ENCODE measurements around the gene PSMD8. TPM values are rescaled to one million over a fixed set of nuclear protein-coding genes. Genes with fewer than 3 reads are reported as not detected.
"Not testable (repeated sequence)": the region's sequence is repeated elsewhere in the genome, so short reads cannot be mapped to it uniquely, and the experiment has no call there.

The PSMD8 gene
- polyA plus RNA-seq, 4 donors = 133 to 182 (median 148) TPM

GRCh38 chr19:38421856-38422255, 47.5 kb downstream of the PSMD8 start:
- Histone ChIP-seq H3K27me3 (ENCODE audit: control insufficient read depth in 3 of 3, insufficient read depth in 3 of 3, low read length in 3 of 3) (peaks cover 0 to 14% (median 0%) of the 10 kb centered on the region in 3 donors), H3K4me1 (ENCODE audit: control insufficient read depth in 3 of 3, insufficient read depth in 2 of 3, low read depth in 1 of 3, low read length in 2 of 3) (peaks cover 0 to 11% (median 3%) of the 10 kb centered on the region in 3 donors), H3K36me3 (ENCODE audit: control insufficient read depth in 3 of 3, insufficient read depth in 2 of 3, low read depth in 1 of 3, low read length in 3 of 3) (no peaks in the 10 kb centered on the region), H3K9me3 (ENCODE audit: control insufficient read depth in 2 of 2, insufficient read depth in 1 of 2, low read depth in 1 of 2, low read length in 1 of 2) (no peaks in the 10 kb centered on the region), H3K4me3 (ENCODE audit: low read depth in 1 of 3, low read length in 3 of 3) (no peak overlapping the region), H3K27ac (ENCODE audit: low read depth in 1 of 3, low read length in 2 of 3) (no peak overlapping the region)
- FAIRE-seq (no peak), DNase-seq (no peak)
- WGBS, 3 donors = 74 to 81% (median 77%) methylated on average over 14 of the region's 14 CpGs

DNA sequence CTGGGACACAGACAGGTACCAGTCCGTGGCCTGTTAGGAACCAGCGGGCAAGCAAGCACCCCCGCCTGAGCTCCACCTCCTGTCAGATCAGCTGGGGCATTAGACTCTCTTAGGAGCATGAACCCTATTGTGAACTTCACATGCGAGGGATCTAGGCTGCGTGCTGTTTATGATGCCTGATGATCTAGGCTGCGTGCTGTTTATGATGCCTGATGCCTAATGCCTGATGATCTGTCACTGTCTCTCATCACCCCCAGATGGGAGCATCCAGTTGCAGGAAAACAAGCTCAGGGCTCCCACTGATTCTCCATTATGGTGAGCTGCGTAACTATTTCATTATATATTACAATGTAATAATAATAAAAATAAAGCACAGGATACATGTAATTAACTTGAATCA, 48.1 kb downstream of the PSMD8 start:
- H3K9me3 ChIP-seq (ENCODE audit: control insufficient read depth in 2 of 2, insufficient read depth in 1 of 2, low read depth in 1 of 2, low read length in 1 of 2) = no peaks in the 10 kb centered on the region
- H3K4me3 ChIP-seq (ENCODE audit: low read depth in 1 of 3, low read length in 3 of 3) = no peak overlapping the region
- H3K27me3 ChIP-seq (ENCODE audit: control insufficient read depth in 3 of 3, insufficient read depth in 3 of 3, low read length in 3 of 3) = peaks cover 0 to 14% (median 0%) of the 10 kb centered on the region in 3 donors
- FAIRE-seq (no peak), DNase-seq (no peak)
- no peak overlapping the region for H3K27ac ChIP-seq (ENCODE audit: low read depth in 1 of 3, low read length in 2 of 3)
- H3K4me1 ChIP-seq (ENCODE audit: control insufficient read depth in 3 of 3, insufficient read depth in 2 of 3, low read depth in 1 of 3, low read length in 2 of 3) = peaks cover 0 to 11% (median 3%) of the 10 kb centered on the region in 3 donors
- whole genome bisulfite sequencing, 3 donors = 59 to 80% (median 78%) methylated on average over 7 of the region's 7 CpGs
- H3K36me3 ChIP-seq (ENCODE audit: control insufficient read depth in 3 of 3, insufficient read depth in 2 of 3, low read depth in 1 of 3, low read length in 3 of 3) = no peaks in the 10 kb centered on the region

DNA sequence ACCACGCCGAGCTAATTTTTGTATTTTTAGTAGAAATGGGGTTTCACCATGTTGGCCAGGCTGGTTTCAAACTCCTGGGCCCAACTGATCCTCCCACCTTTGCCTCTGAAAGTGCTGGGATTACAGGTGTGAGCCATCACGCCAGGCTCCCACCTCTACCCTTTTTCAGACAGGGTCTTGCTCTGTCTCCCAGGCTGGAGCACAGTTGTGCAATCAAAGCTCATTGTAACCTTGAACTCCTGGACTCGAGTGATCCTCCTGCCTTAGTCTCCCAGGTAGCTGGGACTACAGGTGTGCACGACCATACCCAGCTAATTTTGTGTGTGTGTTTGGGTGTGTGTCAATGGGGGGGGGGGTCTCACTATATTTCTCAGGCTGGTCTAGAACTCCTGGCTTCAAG, 49.9 kb downstream of the PSMD8 start:
- H3K4me1 ChIP-seq (ENCODE audit: control insufficient read depth in 3 of 3, insufficient read depth in 2 of 3, low read depth in 1 of 3, low read length in 2 of 3) = no peaks in the 10 kb centered on the region
- H3K27ac ChIP-seq (ENCODE audit: low read depth in 1 of 3, low read length in 2 of 3) = no peak overlapping the region
- peaks cover 0 to 18% (median 0%) of the 10 kb centered on the region in 3 donors for H3K27me3 ChIP-seq (ENCODE audit: control insufficient read depth in 3 of 3, insufficient read depth in 3 of 3, low read length in 3 of 3)
- H3K4me3 ChIP-seq (ENCODE audit: low read depth in 1 of 3, low read length in 3 of 3) = no peak overlapping the region
- no peak for FAIRE-seq
- no peaks in the 10 kb centered on the region for H3K9me3 ChIP-seq (ENCODE audit: control insufficient read depth in 2 of 2, insufficient read depth in 1 of 2, low read depth in 1 of 2, low read length in 1 of 2)
- DNase-seq = no peak
- 42 to 80% (median 54%) methylated on average over 3 to 5 of the region's 5 CpGs for WGBS, 3 donors
- H3K36me3 ChIP-seq (ENCODE audit: control insufficient read depth in 3 of 3, insufficient read depth in 2 of 3, low read depth in 1 of 3, low read length in 3 of 3) = no peaks in the 10 kb centered on the region

DNA sequence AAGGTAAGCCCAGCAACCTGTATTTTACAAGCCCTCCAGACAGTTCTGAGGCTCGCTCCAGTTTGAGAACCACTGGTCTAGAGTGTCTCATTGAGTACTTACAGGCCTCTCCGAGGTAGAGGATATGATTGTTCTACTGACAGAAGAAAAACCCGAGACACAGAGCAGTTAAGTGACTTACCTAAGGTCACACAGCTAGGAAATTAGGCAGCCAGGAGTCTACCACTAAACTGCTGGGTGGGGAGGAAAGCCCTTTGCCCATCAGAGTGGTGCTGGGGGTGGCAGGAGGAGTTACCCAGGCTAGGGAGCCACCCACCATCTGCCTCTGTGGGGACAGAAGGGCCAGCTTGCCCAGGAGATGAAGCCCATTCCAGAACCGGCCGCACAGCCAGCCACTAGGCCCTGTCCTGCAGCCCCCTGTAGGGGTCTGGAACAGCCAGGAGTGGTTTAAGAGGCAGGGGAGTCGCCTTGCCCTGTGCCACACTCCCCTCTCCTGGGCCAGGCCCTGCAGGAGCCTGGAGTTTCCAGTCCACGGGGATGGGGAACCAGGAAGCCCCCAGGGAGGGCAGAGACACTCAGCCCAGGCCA, 50.9 kb downstream of the PSMD8 start:
- H3K36me3 ChIP-seq (ENCODE audit: control insufficient read depth in 3 of 3, insufficient read depth in 2 of 3, low read depth in 1 of 3, low read length in 3 of 3) = no peaks in the 10 kb centered on the region
- FAIRE-seq = no peak
- no peaks in the 10 kb centered on the region for H3K4me1 ChIP-seq (ENCODE audit: control insufficient read depth in 3 of 3, insufficient read depth in 2 of 3, low read depth in 1 of 3, low read length in 2 of 3)
- no peak for DNase-seq
- H3K27me3 ChIP-seq (ENCODE audit: control insufficient read depth in 3 of 3, insufficient read depth in 3 of 3, low read length in 3 of 3) = peaks cover 0 to 18% (median 0%) of the 10 kb centered on the region in 3 donors
- no peak overlapping the region for H3K4me3 ChIP-seq (ENCODE audit: low read depth in 1 of 3, low read length in 3 of 3)
- H3K27ac ChIP-seq (ENCODE audit: low read depth in 1 of 3, low read length in 2 of 3) = no peak overlapping the region
- no peaks in the 10 kb centered on the region for H3K9me3 ChIP-seq (ENCODE audit: control insufficient read depth in 2 of 2, insufficient read depth in 1 of 2, low read depth in 1 of 2, low read length in 1 of 2)
- 71 to 77% (median 75%) methylated on average over 7 of the region's 7 CpGs for WGBS, 3 donors

DNA sequence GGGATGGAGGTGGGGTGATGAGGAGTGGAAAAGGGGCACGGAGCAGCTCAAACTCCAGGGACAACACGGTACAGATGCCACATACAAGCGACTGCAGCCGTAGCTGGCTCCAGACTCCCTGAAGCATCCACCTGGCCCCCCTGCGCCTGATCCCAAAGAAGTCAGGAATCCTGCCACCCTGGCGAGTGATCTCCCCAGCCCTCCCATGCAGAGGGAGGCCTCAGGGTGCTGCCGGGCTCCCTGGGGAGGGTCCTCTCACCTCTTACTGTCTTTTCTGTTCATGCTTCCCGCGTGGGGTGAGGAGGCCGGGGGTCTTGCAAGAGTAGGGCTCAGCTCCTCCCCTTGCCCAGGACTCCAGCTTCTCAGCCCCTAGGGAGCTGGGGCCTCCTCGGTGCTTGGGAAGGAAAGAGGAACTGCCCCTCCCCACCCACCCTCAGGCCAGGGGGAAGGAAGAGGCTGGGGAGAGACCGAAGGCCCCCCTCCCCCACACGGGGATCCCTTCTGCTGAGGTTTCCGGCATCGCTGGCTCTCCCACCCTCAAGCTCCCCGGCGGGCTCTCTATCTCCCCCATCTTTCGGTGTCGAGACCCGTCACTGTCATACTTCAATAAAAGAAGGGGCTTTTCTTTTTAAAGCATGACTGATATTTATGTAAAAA, 51.6 kb downstream of the PSMD8 start, which contains the start of gene RASGRP4:
Gene RASGRP4 (minus strand): TSS at position 410 of the 657 bp plus-strand sequence. CDS start 128 bp downstream, at position 282.
- WGBS, 3 donors = 25 to 43% (median 36%) methylated on average over 20 of the region's 20 CpGs
- Histone ChIP-seq H3K27me3 (ENCODE audit: control insufficient read depth in 3 of 3, insufficient read depth in 3 of 3, low read length in 3 of 3) (peaks cover 0 to 20% (median 0%) of the 10 kb centered on the region in 3 donors), H3K4me1 (ENCODE audit: control insufficient read depth in 3 of 3, insufficient read depth in 2 of 3, low read depth in 1 of 3, low read length in 2 of 3) (no peaks in the 10 kb centered on the region), H3K36me3 (ENCODE audit: control insufficient read depth in 3 of 3, insufficient read depth in 2 of 3, low read depth in 1 of 3, low read length in 3 of 3) (no peaks in the 10 kb centered on the region), H3K9me3 (ENCODE audit: control insufficient read depth in 2 of 2, insufficient read depth in 1 of 2, low read depth in 1 of 2, low read length in 1 of 2) (no peaks in the 10 kb centered on the region), H3K27ac (ENCODE audit: low read depth in 1 of 3, low read length in 2 of 3) (no peak within 1 kb of the TSS), H3K4me3 (ENCODE audit: low read depth in 1 of 3, low read length in 3 of 3) (no peak within 1 kb of the TSS)
- FAIRE-seq = no peak
- DNase-seq = no peak

GRCh38 chr19:38427035-38427677, 52.8 kb downstream of the PSMD8 start:
- not testable (repeated sequence) for H3K36me3 ChIP-seq (ENCODE audit: control insufficient read depth in 3 of 3, insufficient read depth in 2 of 3, low read depth in 1 of 3, low read length in 3 of 3); H3K4me3 ChIP-seq (ENCODE audit: low read depth in 1 of 3, low read length in 3 of 3); H3K9me3 ChIP-seq (ENCODE audit: control insufficient read depth in 2 of 2, insufficient read depth in 1 of 2, low read depth in 1 of 2, low read length in 1 of 2); H3K4me1 ChIP-seq (ENCODE audit: control insufficient read depth in 3 of 3, insufficient read depth in 2 of 3, low read depth in 1 of 3, low read length in 2 of 3); H3K27ac ChIP-seq (ENCODE audit: low read depth in 1 of 3, low read length in 2 of 3); DNase-seq; FAIRE-seq
- 58 to 63% (median 60%) methylated on average over 11 to 17 of the region's 17 CpGs for WGBS, 3 donors
- H3K27me3 ChIP-seq (ENCODE audit: control insufficient read depth in 3 of 3, insufficient read depth in 3 of 3, low read length in 3 of 3) = peaks cover 0 to 18% (median 0%) of the 10 kb centered on the region in 3 donors

GRCh38 chr19:38429055-38429810, 54.9 kb downstream of the PSMD8 start:
- DNase-seq (no peak), FAIRE-seq (no peak)
- Histone ChIP-seq H3K27ac (ENCODE audit: low read depth in 1 of 3, low read length in 2 of 3) (no peak overlapping the region), H3K4me1 (ENCODE audit: control insufficient read depth in 3 of 3, insufficient read depth in 2 of 3, low read depth in 1 of 3, low read length in 2 of 3) (no peaks in the 10 kb centered on the region), H3K4me3 (ENCODE audit: low read depth in 1 of 3, low read length in 3 of 3) (no peak overlapping the region), H3K36me3 (ENCODE audit: control insufficient read depth in 3 of 3, insufficient read depth in 2 of 3, low read depth in 1 of 3, low read length in 3 of 3) (no peaks in the 10 kb centered on the region), H3K27me3 (ENCODE audit: control insufficient read depth in 3 of 3, insufficient read depth in 3 of 3, low read length in 3 of 3) (peaks cover 0 to 24% (median 2%) of the 10 kb centered on the region in 3 donors), H3K9me3 (ENCODE audit: control insufficient read depth in 2 of 2, insufficient read depth in 1 of 2, low read depth in 1 of 2, low read length in 1 of 2) (no peaks in the 10 kb centered on the region)
- 47 to 58% (median 55%) methylated on average over 14 of the region's 14 CpGs for WGBS, 3 donors

GRCh38 chr19:38429811-38430156, 55.4 kb downstream of the PSMD8 start:
- peaks cover 0 to 30% (median 4%) of the 10 kb centered on the region in 3 donors for H3K27me3 ChIP-seq (ENCODE audit: control insufficient read depth in 3 of 3, insufficient read depth in 3 of 3, low read length in 3 of 3)
- no peak for FAIRE-seq
- 73 to 80% (median 80%) methylated on average over 2 of the region's 2 CpGs for whole genome bisulfite sequencing, 3 donors

More at GRCh38 chr19:38429811-38430156, 55.4 kb downstream of the PSMD8 start:
- DNase-seq = no peak
- H3K9me3 ChIP-seq (ENCODE audit: control insufficient read depth in 2 of 2, insufficient read depth in 1 of 2, low read depth in 1 of 2, low read length in 1 of 2) = no peaks in the 10 kb centered on the region
- H3K36me3 ChIP-seq (ENCODE audit: control insufficient read depth in 3 of 3, insufficient read depth in 2 of 3, low read depth in 1 of 3, low read length in 3 of 3) = no peaks in the 10 kb centered on the region
- H3K27ac ChIP-seq (ENCODE audit: low read depth in 1 of 3, low read length in 2 of 3) = no peak overlapping the region
- H3K4me1 ChIP-seq (ENCODE audit: control insufficient read depth in 3 of 3, insufficient read depth in 2 of 3, low read depth in 1 of 3, low read length in 2 of 3) = no peaks in the 10 kb centered on the region
- H3K4me3 ChIP-seq (ENCODE audit: low read depth in 1 of 3, low read length in 3 of 3) = no peak overlapping the region
